Activated T-cell treated with anti-CD3 and anti-CD28 coated beads, Interleukin-2, amount 50 U/mL, for 1 hour (primary cell): ENCODE measurements around the gene DAG1.
"Not testable (repeated sequence)": the region's sequence is repeated elsewhere in the genome, so short reads cannot be mapped to it uniquely, and the experiment has no call there.

ENCODE experiments used
- DNase-seq: peaks from one replicate; pipeline ENCODE4 v3.0.0-alpha.2; 2020

The DAG1 gene

DNA sequence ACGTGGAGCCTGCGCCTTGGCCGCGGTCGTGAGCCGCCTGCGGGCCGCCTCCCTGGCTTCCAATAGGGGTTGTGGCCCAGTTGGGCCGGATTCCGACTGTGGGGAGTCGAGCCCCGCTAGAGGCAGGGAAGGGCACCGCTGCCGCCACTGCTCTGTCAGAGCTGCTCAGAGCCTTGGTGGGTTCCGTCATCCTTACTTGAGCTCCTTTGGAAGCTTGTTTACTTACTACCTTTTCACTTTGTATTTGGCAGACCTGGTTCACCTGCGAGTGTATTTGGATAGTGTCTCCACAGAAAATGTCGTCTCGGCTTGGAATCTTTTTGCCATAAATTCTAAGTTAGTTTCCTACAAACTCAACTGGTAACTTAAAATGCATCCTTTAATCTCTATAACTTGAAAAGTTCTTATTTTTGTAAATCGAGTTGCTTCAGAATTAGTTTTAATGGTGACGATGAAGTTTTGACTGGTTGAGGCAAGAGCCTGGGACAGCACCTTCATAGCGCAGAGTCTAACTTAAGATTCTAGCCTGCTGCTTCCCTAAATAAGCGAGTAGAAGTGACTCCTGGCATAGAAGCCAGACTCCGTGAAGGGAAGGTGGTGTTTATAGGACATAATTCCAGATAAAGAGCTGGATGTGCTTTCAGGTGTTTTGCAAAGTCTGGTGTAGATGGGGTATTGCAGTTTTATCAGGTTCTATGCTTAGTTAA is 800 bp downstream of the DAG1 start:
- no peak for DNase-seq

DNA sequence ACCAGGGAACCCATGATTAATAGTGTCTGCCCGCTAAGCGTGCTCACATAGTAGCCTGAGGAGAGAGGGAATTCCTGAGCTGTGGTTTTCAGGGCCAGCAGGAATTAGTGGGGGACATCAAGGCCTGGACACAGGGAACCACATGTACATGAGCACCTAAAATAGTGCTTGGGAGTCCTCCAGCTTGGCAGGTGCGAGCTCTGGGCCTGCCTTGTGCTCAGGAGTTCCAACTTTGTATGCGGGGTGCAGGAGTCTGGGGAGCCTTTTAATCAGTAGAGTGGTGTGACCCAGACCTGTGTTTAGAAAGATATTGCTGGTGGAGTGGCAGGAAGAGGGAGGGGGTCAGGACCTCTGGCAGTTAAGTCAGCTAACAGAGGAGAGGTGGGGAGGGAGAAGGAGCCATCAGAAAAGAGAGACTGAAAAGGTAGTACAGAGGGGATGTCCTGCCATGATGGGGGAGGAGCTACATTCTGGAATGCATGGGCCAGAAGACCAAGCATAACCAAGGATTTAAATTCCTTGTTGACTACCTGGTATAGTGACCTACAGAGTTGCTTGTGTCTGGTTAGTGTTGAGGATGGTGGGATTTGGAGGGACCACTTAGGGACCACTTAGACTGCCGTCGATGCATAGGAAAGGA is 1.9 kb downstream of the DAG1 start:
- no peak for DNase-seq

DNA sequence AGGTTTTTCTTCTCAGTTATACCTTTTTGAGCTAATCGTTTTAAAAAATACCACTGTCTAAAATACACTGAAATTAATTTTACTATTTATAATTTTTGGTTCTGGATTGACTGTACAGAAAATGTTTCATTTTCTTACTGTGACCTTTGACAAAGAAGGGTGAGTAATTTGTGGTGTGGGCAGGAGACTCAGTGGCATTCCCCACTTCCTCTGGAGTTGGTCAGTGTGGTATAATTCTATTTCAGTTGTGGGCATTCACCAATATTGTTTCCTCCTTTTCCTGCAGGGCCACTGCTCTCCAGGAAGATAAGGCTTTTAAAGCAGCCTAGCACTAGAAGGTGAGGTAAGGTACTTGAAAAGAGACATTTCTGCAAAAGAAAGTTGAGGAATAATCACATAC is 6.5 kb downstream of the DAG1 start:
- no peak for DNase-seq

DNA sequence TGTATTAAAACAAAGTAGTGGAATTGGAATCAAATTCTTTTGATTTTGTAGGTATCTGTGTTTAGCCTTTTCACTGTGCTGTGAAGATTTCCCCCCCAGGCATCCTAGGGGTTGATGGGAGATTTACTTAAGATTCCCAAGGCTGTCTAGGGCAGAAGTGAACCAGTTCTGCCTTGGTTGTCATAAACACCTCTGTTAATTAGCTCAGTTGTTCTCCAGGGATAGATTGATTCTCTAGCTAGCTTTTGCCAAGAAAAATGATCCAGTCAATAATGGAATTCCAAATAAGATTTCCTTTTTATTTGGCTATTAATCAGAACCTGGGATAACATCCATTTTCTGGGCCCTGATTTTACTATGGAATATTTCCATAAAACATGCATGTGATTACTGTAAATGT is 12.7 kb downstream of the DAG1 start:
- no peak for DNase-seq

DNA sequence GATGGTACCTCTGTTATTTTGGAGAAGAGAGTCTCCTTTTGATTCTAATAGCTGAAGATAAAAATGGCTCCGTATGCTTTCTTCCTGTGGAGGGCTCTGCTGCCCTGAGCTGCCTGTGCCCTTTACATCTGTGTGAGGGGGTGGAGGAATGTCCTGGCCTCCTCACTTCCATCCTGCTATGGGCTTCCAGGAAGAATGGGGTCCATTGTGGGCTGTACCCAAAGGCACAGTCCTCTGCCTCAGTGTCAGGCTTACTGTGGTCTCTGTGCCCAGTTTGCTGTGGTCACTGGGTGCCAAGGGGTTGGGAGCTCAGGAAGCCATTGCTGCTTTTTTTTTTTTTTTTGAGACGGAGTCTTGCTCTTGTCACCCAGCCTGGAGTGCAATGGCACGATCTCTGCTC is 14.4 kb downstream of the DAG1 start:
- DNase-seq: no peak

DNA sequence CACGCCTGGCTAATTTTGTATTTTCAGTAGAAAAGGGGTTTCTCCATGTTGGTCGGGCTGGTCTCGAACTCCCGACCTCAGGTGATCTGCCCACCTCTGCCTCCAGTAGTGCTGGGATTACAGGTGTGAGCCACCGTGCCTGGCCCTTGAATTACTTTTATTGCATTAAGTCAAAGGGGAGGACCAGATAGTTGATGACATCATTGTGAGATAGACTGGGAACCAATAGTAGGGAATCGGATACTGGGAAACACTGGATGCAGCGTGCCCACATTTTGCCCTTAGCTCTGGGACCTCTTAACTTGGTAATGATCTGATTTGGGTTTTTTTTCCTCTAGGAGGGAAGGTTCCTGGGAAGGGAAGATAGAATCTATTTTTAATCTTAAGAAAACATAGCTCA is 19.2 kb downstream of the DAG1 start:
- no peak for DNase-seq

DNA sequence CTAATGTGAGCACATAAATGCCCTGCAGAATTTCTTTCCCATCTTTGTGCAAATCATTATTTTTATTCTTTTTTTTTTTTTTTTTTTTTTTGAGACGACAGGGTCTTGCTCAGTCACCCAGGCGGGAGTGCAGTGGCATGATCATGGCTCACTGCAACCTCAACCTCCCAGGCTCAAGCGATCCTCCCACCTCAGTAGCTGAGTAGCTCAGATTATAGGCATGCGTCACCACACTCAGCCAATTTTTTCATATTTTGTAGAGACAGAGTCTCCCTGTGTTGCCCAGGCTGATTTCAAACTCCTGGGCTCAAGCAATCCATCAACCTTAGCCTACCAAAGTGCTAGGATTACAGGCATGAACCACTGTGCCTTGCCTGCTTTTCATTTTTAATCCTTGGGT is 22.9 kb downstream of the DAG1 start:
- DNase-seq: no peak

DNA sequence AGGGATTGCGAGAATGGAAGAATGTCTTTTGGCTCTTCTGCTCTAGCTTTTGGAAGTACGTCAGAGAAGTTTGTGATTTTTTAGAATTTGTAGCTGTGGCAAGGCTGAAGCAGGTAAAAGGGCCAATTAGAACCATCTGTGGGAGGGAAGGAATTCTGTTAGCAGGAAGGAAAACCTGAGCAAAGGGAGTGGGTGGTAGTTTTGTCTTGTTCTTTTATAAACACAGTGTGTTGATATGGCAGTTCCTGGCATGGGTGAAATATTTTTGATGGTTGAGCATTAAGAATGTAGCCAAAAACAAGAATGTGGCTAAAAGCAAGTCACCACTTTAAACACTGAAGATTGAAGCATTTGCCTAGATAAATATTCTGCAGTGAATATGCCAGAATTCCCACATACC is 23.8 kb downstream of the DAG1 start:
- no peak for DNase-seq

DNA sequence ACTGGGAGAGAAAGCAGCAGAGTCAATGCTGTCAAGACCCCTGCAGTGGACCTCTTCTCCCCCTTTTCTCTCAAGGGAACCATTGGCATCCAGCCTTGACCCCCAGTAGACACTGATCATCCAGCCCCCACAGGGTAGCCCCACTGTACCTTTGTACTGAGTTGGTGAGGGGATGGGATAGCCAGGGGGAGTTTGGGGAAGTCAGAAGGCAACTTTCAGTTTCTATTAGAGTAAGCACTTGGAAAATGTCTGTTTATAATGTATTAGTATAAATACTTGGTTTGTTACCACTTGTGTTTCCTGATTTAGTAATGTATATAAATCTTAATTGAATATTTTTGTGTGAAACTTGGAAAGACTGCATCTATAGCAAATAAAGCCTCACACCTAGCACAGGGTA is 25.0 kb downstream of the DAG1 start:
- DNase-seq: no peak

DNA sequence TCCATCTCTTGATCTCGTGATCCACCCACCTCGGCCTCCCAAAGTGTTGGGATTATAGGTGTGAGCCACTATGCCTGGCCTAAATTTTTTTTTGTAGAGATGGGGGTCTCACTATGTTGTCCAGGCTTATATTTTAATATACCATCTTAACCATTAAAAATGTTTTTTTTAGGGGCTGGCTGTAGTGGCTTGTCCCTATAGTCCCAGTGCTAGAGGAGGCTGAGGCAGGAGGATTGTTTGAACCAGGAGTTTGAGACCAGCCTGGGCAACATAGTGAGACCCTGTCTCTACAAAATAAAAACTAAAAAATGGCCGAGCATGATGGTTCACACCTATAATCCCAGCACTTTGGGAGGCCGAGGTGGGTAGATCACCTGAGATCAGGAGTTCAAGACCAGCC is 26.8 kb downstream of the DAG1 start:
- not testable (repeated sequence) for DNase-seq

DNA sequence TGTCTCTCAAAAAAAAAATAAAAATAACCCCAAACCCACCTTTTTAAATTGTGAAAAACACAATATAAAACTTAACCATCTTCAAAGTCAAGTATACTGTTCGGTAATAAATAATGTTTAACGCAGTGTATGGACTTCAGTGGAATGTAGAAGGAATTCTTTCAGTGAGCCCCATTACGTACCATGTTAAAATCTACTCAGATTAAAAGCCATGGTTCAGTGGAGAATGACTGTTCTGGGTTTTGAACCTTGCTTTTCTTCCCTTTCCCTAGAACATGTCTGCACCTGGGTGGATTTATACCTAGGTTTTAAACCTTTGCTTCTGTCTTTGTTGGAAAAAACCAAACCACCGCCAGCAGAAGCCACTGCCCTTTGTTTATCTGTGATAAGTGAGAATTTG is 27.5 kb downstream of the DAG1 start:
- DNase-seq: no peak

DNA sequence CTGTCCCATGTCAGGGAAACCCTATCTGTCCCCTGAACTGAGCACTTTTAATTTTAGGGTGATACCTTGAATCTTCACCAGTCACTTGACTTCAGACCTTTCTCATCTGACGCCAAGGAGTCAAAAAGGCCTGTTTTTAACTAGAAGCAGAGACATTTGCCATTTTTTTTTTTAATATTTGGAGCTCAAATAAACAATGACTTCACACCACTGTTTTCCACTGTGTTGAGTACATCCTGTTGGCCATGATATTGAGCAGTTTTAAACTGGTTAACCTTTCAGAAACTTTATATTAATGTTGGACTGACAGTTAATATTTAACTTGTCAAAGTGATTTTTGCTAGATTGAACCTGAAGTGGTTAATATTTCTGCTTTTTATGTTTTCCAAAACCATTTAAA is 28.2 kb downstream of the DAG1 start:
- no peak for DNase-seq

DNA sequence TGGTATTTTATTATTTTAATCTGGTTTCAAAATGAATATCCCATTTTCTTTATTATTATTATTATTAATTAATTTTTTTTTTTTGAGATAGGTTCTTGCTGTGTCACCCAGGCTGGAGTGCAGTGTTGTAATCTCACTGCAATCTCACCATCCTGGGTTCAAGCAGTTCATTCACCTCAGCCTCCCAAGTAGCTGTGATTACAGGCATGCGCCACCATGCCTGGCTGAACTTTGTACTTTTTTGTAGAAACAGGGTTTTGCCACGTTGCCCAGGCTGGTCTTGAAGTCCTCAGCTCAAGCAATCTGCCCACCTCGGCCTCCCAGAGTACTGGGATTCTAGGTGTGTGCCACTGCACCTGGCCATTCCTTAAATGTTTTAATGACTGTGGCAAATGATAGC is 28.6 kb downstream of the DAG1 start:
- no peak for DNase-seq

DNA sequence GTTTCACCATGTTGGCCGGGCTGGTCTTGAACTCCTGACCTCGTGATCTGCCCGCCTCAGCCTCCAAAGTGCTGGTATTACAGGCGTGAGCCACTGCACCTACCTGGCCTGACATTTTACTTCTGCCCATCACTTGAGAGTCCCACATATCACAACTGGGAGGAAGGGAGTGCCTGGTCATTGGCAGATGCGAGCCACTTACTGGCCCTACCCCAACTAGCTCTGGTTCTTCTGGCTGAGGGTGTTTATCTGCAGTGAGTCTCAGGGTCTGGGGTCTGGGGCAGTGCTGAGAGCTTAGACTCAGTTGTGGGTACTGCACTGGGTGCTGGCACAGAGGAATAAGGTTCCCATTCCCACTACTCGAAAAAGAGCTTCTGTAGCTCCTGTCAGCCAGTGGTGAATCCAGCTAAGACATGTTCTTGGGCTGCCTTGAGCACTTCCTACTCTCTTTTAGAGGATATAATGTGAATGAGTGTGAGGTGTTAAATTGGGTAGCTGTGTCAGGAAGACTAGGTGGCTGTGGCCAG is 30.2 kb downstream of the DAG1 start:
- no peak for DNase-seq

DNA sequence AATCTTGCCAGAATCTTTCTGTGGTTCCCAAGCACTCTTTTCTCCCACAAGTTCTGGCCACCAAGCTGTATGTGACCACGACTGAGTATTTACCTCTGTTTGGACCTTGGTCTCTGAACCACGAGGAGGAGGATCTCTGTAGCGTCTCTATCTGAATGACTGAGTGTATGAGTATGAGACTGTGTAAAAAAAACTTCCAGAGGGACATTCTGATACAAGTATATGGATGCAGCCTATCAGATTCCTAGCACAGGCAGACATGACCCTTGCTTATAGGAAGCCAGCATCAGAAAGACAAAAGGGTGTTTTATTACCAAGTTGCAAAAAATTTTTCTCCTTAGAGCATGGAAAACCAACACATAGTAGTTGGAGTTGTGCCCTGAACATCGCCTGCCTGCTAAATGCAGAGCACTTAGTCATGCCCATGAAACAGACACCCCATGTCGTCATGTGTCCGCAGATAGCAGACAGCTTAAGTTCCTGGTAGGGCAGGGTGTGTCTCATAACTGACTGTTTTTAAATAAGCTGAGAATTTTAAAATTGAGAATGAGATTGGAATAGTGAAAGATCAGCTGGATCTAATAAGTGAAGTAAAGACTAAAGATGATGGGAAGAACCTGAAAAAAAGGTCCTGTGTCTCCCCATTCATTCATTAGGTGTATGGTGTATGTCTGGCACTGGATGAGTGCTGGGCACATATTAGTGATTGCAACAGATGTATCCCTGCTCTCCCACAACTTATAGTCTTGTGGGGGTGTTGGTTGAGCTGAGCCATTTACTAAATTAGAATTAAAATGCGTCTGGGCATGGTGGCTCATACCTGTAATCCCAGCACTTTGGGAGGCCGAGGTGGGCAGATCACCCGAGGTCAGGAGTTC is 30.9 kb downstream of the DAG1 start:
- no peak for DNase-seq

DNA sequence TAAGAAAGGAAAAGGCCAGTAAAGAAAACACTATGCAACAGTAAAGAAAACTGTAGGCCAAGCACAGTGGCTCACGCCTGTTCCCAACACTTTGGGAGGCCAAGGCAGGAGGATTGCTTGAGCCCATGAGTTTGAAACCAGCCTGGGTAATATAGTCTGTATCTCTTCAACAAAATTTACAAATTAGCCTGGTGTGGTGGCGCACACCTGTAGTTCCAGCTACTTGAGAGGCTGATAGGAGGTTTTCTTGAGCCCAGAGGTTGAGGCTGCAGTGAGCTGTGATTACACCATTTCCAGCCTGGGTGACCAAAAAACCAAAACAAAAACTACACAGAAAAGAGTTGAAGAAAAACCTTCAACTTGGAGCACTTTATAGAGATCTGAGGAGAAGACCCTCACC is 31.8 kb downstream of the DAG1 start:
- DNase-seq: no peak

DNA sequence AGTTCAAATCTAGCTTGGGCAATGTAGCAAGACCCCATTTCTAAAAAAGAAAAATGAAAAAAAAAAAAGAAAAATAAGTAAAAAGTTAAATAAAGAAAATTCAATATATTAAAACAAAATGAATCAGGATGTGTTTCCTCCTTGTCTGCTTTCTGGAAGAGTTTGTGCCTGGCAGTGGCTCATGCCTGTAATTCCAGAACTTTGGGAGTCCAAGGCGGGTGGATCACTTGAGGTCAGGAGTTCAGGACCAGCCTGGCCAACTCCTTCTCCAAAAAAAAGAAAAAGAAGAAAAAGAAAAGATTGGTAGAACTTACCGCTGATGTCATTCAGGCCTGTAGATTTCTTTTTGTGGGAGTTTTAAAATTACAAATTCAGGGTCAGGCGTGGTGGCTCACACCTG is 36.8 kb downstream of the DAG1 start:
- DNase-seq: no peak

DNA sequence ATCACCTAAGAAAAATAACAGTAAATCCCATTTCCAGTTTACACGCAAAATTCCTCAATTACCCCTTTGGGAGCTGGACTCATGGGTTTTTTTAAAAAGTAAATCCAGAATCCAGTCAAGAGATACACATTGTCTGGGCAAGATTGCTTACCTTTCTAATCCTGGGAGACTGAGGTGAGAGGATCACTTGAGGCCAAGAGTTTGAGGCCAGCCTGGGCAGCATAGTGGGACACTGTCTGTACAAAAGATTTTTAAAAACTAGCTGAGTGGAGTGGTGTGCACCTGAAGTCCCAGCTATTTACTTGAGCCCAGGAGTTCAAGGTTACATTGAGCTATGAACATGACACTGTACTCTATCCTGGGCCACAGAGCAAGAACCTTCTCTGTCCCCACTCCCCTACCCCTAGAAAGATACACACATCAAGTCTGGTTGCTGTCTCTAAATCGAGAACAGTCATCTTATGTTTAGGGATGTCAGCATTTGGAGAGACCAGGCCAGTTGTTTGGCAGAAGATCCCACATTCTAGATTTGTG is 39.0 kb downstream of the DAG1 start:
- DNase-seq: no peak

DNA sequence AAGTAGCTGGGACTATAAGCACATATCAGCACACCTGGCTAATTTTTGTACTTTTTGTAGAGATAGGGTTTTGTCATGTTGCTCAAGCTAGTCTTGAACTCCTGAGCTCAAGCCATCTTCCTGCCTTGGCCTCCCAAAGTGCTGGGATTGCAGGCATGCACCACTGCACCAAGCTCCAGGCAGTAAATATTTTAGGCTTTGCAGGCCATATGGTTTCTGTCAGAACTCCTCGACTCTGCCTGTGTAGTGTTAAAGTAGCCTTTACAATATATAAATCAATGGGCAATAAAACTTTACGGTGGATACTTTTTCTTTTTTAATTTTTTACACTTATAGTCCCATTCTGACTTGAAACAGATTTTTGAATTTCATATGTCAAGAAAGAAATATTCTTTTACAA is 41.6 kb downstream of the DAG1 start:
- no peak for DNase-seq

DNA sequence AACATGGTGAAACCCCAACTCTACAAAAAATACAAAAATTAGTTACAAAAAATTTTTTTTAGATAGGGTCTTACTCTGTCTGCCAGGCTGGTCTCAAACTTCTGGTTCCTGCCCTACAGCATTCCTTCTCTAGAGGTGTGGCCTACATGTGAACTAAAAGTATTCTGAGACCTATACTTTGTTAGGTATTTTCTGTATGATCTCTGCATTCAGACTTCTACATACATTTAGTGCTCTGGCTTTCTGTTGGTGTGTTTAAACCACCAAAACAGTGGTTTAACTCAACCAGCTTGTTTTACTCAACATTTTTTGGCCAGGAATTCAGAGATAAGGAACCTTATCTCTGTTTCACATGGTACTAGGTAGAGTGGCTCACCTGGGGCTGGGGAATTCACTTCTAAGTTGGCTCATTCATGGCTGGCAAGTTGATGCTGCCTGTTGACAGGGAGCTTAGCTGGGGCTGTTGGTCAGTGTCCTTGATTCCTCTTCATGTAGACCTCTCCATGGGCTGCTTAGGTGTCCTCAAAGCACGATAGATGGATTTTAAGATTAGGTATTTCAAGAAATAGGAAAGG is 42.8 kb downstream of the DAG1 start:
- no peak for DNase-seq

DNA sequence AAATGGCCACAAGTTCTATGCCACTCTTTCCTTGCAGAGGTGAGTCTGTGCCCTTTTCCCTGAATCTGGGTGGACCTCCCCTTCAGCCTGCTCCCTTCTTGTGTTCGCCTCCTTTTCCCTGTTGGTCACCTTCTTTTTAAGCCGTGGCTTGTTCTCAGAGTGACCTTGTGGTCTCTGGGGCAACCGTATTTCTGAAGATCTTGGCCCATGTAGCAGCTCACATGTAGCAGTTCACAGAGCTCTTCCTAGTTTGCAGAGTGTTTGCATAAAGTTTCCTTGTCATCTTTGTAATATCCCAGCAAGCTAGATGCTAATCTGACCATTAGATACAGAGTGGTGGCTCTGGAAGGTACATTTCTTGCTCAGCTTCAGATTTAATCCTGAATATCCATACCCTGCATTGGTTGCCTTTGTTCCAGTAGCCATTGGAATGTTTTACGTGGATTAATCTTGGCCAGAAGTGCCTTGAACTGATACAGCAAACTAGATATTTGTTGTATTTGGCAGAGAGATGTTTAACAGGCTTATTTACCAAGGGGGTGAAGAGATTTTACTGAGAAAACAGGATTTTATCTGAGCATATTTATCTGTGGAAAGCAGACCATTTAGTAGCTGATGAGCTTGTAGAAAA is 43.5 kb downstream of the DAG1 start:
- DNase-seq: no peak

DNA sequence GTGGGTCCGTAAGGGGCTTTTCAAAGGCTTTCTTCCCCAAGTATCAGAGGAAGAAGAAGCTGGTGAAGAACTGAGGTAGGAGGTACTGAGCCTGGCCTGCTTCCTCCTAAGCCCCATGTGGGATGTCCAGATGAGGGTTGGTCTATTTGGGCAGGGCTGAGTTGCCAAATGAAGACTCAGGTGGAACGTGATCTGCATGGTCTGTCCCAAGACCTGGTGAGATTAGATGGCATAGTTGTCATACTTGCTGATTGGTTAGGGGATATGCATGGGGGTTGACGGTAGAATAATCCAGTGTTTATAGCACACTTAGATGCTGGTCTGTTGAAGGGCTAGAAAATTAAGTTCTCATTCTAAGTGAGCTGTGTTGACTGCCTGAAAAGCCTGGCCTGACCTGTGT is 47.9 kb downstream of the DAG1 start:
- DNase-seq: no peak

DNA sequence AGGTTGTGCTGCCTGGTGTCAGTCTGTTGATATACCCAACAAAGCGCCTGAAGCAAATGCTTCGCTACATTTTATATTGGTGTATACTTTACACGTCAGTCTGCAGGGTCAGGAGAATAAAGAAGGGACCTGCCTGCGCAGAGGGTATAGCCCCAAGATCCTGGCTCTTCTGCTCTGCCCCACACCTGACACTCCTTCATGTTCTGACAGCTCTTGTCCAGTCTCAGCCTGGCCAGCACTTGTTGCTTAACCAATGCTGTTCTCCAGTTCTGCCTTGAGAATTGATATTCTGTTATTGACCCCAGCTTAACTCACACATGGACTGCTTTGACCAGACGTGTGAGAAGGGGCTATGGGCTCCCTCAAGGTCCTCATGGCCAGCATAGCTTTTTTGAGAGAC is 48.4 kb downstream of the DAG1 start:
- DNase-seq: no peak
